CD4-positive, alpha-beta T cell treated with Interleukin-17A for 1 hour (primary cell): ENCODE measurements around the gene TENM4.

Experiments used
- DNase-seq: peaks from one replicate; pipeline ENCODE4 v3.0.0-alpha.2; 2020

TENM4 gene

DNA sequence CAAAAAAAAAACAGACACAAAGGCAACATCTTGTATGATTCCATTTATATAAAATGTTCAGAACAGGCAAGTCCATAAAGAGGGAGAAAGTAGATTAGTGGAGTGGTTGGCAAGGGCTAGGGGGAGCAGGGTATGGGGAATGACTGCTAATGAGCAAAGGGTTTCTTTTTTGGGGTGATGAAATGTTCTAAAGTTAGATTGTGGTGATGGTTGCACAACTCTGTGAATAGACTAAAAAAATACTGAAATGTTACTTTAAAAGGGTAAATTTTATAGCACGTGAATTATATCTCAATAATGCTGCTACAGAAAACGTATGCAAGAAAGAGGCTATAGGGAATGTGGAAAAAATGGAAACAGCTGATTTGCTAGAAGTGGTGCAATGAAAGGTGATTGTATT lies 155.1 kb downstream of the TENM4 start:
- no peak for DNase-seq

GRCh38 chr11:79276736-79277325 lies 164.0 kb downstream of the TENM4 start:
- no peak for DNase-seq

GRCh38 chr11:79274636-79275331 lies 166.0 kb downstream of the TENM4 start:
- no peak for DNase-seq

GRCh38 chr11:79273781-79274180 lies 167.0 kb downstream of the TENM4 start:
- DNase-seq: no peak

DNA sequence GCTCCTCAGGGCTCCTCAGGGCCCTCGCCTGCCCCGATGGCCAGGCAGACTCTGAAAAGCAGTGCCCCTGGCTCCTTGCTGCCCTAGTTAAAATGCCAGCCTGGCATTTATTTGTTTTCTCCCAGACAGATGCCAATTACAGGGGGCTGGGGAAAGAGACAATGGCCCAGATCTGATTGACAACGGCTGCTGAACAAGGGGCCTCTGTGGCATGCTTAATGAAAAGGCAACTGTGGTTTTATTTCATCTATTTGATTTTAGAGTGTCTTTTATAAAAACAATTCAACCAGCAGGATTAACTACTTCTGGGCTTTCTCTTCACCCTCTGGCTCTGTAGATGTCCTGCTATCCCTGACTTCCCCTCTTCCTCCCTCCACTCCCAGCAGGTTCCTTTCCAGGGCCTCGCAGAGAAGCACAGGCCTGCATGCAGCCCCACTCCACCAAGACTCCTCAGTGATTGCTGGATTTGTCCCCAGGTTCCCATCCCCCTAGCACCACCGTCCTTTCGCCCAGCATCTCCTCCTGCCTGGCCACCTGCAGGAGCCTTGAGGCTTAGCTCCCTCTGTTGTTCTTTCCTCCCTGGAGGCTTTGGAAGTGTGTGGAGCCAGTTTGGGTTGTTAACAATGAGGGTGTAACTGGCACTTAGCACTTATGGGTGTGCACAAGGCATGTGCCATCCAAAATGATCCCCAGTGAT lies 171.1 kb downstream of the TENM4 start:
- no peak for DNase-seq

- DNase-seq: no peak
Observed at GRCh38 chr11:79266396-79266795, 174.4 kb downstream of the TENM4 start.

- DNase-seq: no peak
Observed at GRCh38 chr11:79265756-79266322, 175.0 kb downstream of the TENM4 start.

GRCh38 chr11:79264284-79264683 lies 176.5 kb downstream of the TENM4 start:
- DNase-seq: no peak

DNA sequence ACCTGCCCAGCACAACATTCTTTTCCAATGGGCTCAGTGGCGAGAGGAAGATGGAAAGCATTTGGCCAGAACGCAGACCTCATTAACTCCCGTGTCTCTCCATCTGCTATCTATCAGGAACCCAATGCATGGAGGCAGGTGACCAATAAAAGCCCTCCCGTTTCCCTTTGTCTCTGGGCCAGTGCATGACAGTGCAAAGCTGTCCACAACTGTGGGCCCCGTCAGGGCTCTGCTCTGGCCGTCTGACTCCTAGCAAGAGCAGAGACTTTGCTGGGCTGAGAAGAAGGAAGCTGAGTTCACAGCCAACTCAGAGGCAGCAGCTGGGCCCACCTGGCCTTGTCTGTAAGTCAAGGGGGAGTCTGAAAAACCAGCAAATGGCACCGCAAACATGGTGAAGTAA lies 177.8 kb downstream of the TENM4 start:
- DNase-seq: no peak

GRCh38 chr11:79262221-79262620 lies 178.6 kb downstream of the TENM4 start:
- DNase-seq: no peak

DNA sequence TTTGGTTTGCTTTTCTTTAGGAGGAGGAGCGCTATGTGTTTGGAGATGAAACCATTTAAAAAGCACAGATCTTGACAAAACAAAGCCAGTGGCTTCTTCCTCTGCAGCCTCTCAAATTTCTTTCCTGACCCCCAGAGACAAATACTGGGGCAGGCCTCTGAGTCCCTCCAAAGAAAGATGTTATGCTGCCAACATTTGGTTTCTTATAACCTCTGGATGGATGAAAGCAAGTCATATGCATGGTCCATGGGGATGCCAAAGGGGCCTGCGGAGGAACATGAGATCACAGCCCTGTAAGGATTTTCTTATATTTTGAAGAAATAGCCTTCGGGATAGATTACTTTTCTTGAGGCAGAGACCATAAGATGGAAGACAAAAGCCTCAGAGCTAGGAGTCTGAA lies 179.1 kb downstream of the TENM4 start:
- DNase-seq: no peak

- DNase-seq: no peak
Observed at GRCh38 chr11:79259800-79260199, 181.0 kb downstream of the TENM4 start.

GRCh38 chr11:79258576-79258975 lies 182.3 kb downstream of the TENM4 start:
- DNase-seq: no peak

DNA sequence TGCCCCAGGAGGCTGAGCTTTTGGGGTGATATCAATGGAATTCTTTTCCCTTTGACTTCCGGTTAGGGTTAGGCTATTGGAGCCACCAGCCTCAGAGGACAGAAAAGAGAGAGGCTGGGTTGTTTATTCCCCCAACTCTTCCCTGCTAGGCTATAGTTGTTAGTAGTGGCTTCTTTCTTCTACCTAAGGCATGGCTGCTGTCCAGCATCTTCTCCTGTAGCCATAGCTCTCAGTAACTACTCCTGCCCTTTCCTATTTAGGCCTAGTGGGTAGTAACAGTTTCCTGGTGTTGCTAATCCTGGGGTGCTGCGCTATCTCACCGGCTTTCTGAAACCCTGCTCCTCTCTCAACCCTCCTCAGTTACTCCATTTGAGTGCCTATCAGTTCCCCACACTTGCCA lies 184.9 kb downstream of the TENM4 start:
- DNase-seq: no peak

GRCh38 chr11:79253280-79253679 lies 187.6 kb downstream of the TENM4 start:
- no peak for DNase-seq

DNA sequence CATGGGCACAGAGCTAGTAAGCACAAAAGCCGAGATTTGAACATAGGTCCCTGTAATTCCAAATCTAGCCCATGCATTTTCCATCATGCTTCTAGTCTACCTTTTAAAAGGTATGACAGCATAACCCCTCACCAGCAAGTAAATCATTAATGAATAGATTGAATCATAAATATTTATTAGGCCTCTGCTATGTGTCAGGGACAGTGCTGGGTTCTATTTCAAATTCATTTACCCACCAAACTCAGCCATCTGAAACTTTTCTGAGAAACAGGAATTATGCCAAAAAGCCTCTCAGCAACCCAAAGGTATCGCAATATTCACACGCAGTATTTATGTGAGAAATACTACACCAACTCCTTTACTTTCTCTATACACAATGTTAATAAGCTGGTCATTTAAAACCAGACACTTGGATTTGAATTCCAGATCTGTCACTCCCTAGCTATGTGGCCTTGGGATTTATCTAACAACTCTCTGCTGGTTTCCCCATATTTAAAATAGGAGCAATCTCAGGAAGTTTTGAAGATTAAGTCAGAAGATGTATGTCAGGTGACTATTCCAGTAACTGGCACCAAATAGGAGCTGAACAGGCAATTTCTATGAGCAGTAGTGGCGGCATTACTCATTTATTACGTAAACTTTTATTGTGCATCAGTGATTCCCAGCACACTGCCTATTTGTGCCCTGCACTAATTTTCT lies 191.4 kb downstream of the TENM4 start:
- DNase-seq: no peak

DNA sequence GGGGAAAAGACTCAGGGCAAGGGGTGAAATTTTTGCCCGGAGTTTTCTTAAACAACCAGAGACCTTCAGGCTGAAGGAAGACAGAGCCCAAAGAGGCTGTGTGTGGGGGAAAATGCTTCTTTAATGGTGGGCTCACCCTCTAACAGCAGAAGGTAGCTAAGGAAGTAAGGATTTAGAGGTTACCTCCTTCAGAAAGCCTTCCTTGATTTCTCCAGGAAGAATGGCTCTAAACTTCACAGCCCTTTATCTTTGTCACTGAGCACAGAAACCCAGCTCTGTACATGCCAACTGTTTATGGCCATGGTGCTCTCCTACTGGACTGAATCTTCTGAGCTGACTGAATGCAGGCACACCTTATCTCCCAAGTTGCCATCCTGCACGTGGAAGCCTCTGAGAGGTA lies 196.0 kb downstream of the TENM4 start:
- no peak for DNase-seq

- DNase-seq: no peak
Observed at GRCh38 chr11:79244241-79244772, 196.5 kb downstream of the TENM4 start.

- no peak for DNase-seq
Observed at GRCh38 chr11:79243422-79244210, 197.2 kb downstream of the TENM4 start.

DNA sequence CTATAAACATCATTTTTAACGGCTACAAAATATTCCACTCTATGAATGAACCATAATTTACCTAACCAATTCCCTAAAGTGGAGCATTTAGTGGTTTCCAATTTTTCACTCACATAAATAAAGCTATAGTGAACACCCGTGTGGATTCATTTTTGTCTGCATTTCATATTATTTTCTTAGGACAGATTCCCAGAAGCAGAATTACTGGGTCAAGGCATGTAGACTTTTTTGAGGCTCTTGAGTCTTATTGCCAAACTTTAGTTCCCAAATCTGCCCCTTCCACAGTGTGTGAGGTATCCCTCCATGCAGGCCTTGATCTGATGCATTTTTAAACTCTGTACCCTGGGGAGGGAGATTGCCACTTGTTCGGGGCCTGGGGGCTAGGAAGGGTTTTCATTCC lies 198.2 kb downstream of the TENM4 start:
- no peak for DNase-seq

DNA sequence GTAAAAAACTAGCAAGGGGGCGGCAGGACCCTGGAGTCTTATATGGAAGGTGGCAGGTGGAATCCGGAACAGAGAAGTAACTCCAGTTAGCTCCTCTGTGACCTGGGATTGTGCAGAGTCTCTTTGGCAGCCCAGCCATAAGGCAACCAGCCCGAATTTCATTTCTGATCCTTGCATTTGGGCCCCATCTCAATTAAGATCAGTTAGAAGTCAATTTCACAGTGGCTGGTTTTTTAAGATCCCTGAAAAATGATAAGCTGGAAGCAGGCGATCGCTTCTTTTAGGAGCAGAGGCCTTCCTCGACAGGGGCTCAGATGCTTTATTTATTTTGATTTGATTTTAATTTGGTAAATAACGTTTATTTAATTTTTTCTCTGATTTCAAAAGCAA lies 199.0 kb downstream of the TENM4 start:
- no peak for DNase-seq

GRCh38 chr11:79241205-79241851 lies 199.5 kb downstream of the TENM4 start:
- DNase-seq: no peak
